OCI-LY1 (cell line): ENCODE results near the gene UMODL1.

Source experiments
- EZH2 ChIP-seq: fragments of 200-600 bp; sonication (generic), shearing (Covaris generic); IDR thresholded peaks from 2 replicates; pipeline ENCODE4 v1.8.0; 2017; ENCODE audit warnings: borderline replicate concordance, mixed run types, mild to moderate bottlenecking, antibody characterized with exemption, low read length, moderate library complexity, mixed read lengths
- TF ChIP-seq, protein P1 (sequence below): fragments of 200-600 bp; sonication (generic), shearing (Covaris generic); IDR thresholded peaks from 2 replicates; pipeline ENCODE4 v1.5.1; 2017; ENCODE audit warnings: mild to moderate bottlenecking, antibody characterized with exemption, low read length, moderate library complexity, mixed read lengths

- TF ChIP-seq, protein P1, sequence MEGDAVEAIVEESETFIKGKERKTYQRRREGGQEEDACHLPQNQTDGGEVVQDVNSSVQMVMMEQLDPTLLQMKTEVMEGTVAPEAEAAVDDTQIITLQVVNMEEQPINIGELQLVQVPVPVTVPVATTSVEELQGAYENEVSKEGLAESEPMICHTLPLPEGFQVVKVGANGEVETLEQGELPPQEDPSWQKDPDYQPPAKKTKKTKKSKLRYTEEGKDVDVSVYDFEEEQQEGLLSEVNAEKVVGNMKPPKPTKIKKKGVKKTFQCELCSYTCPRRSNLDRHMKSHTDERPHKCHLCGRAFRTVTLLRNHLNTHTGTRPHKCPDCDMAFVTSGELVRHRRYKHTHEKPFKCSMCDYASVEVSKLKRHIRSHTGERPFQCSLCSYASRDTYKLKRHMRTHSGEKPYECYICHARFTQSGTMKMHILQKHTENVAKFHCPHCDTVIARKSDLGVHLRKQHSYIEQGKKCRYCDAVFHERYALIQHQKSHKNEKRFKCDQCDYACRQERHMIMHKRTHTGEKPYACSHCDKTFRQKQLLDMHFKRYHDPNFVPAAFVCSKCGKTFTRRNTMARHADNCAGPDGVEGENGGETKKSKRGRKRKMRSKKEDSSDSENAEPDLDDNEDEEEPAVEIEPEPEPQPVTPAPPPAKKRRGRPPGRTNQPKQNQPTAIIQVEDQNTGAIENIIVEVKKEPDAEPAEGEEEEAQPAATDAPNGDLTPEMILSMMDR, result no peak
- TF ChIP-seq EZH2, result no peak
Observed at GRCh38 chr21:42165901-42166300, 94.8 kb downstream of the UMODL1 start.
